Activated CD8-positive, alpha-beta memory T cell treated with anti-CD3 and anti-CD28 coated beads for 1 hour (primary cell): ENCODE measurements around the gene HOMER3.
"Not testable (repeated sequence)": the region's sequence is repeated elsewhere in the genome, so short reads cannot be mapped to it uniquely, and the experiment has no call there.

ENCODE experiments used
- DNase-seq, 2 donors: peaks; one replicate each; pipeline ENCODE4 v3.0.0-alpha.2; 2020; ENCODE audit warnings: low read depth in 1 of 2; ENCODE audit errors: extremely low read depth in 1 of 2

HOMER3 gene

GRCh38 chr19:18903156-18904037, 37.6 kb downstream of the HOMER3 start:
- DNase-seq, result no peak

- DNase-seq, result not testable (repeated sequence)
These were observed 38.5 kb downstream of the HOMER3 start for GRCh38 chr19:18902519-18902918.

DNA sequence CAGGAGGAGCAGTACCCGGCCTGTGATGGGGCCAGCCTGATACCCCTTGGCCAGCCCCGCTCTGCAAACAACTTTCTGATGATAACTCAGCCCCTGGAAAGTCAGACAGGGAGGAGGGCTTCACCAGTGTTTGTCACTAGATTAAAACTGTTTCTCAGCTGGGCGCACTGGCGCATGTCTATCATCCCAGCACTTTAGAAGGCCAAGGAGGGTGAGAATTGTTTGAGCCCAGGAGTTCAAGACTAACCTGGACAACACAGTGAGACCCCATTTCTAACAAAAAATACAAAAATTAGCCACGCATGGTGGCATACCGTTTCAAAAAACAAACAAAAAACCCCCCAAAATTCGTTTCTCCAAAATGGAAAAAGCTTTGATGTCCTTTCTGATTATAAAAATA, 39.5 kb downstream of the HOMER3 start:
- DNase-seq, result no peak

DNA sequence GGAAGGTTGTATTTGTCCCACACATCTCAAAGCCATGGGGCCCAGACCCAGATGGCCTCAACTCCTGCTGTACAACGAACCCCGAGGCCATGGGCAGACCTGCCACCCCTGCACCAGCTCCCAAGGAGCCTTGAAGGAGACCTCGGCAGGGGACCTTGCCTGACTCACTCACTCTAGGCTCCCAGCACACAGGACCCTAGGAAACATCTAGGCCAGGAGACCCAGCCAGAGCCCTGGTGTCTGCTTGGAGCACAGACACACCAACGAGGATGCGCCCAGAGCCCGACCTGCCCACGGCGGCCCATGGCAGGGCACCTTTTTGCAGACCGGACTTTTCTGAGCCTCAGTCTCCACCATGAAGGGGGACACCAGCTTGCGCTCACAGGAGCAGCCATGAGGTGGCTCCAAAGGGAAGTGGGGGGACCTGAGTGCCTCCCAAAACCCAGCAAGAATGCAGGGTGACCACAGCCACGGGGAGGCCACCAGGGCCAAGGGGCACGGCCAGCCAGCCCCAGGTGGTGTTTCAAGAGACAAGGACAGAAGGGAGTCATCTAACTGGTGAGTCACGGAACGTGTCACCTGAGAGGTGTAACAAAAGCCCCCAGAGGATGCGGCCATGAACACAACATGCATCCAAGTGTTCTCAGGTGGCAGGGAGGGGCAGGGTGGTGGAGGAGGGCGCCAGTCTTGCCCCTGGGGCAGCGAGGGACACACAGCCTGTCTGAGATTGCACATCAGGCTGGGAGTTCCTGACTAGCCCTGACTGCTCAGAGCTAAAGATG, 40.1 kb downstream of the HOMER3 start:
- DNase-seq, result no peak

DNA sequence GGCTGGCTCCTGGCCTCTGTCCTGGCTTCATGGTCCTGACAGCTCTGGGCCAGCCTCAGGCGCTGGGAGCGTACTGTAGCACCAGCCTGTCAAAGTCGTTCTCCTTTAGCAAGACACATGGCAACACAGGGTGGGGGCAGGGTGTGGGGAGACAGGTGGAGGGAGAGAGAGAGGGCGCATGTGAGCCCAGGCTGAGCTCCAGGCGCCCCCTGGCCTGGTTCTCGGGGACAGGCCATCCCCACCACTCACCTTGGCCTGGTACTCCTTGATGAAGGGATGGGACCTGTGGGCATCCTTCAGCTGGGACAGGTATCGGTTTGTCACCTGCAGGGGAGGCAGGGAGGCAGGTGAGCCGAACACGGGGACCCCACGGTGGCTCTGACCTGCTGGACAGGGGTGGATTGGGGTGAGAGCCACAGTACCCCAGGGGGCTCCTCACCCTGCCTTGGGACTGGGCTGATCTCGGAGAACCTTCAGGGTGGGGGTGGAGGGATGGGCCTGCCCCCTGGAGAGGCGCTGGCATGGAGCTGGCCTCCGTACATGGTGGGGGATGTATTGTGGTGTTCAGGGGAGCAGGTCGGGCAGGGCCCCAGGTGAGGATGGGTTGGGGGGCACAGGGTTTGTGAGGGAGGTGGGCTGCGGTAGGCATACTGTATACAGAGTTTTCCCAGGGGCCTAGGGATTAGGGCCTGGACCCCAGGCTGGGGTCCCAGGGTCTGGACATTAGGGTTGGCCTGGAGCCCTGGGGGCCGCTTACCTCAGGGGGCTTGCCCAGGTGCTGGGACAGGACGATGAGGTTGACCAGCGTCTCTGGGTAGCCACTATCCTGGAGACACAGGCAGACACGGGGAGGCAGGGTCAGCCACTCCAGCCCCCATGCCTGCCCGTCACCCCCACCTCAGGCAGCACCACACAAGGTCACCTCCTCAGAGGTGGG, 41.1 kb downstream of the HOMER3 start:
- DNase-seq, result no peak

- no peak for DNase-seq
These were observed 42.2 kb downstream of the HOMER3 start for GRCh38 chr19:18898607-18899408.

DNA sequence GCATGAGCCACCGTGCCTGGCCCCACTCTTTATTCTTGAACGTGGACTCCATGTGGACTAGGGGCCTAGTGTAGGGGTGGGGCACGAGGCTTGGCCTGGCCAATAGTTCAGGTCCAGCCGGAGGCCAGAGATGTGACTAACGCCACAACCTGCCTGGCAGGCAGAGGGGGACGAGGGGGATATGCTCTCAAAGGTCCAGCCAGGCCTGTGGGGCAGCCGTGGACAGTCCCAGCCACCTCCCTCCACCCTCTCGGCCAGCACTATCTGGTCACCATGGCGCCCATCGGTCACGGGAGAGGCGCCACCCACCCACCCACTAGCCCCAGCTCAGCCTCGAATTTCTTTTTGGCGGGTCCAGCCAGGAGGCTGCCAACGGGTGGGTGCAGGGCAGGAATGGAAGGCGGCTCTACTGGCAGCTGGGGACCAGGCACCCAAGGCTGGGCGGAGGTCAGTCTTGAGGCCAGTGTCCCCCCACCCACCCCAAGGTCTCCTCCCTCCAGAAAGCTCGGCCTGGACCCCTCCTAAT, 42.9 kb downstream of the HOMER3 start:
- no peak for DNase-seq

GRCh38 chr19:18897094-18898029, 43.7 kb downstream of the HOMER3 start:
- DNase-seq, result no peak

DNA sequence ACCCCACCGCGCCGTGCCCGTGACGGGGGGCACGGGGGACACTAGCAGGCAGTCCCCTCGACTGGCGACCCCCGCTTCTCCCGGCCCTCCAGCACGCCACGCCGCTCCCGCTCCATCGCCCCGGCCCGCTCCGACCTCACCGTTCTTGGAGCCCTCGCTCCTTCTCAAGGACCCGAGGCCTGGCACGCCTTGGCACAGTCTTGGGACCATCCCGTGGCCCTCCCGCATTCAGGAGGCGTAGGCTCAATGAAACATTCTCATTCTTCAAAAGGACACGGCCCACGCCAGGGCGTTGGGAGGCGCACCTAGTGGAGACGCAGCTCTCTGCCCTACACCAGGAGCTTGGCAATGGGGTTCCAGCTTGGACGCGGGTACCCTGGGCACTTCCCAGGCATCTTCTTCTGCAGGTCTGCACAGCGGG, 44.6 kb downstream of the HOMER3 start:
- DNase-seq, result no peak

DNA sequence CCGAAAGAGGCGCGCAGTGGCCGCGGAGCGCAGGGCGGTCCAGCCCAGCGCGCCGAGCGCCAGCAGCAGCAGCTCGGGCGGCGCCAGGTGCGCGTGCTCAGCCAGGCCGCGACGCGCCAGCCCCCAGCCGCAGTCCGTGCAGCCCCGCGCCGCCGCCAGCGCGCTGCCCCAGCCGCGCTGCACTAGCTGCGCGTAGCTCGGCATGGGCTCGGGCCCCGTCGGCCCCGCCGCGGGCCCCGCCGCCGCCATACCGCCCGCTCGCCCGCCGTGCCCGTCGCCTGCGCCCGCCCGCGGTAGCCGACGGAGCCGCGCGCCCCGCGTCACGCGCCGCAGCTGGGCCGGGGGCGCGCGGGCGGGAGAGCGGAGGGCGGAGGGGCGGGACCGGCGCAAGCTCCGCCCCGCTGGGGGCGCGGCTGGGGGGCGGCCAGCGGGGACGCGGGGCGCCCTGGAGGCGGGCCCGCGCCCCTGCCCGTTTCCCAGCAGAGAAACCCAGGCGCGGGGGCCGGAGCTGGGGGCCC, 45.1 kb downstream of the HOMER3 start, which contains the start of gene CERS1:
CERS1 (minus strand) TSS at position 335 of the 518 bp plus-strand sequence; CDS start at position 249, 86 bp downstream.
- DNase-seq, result no peak

DNA sequence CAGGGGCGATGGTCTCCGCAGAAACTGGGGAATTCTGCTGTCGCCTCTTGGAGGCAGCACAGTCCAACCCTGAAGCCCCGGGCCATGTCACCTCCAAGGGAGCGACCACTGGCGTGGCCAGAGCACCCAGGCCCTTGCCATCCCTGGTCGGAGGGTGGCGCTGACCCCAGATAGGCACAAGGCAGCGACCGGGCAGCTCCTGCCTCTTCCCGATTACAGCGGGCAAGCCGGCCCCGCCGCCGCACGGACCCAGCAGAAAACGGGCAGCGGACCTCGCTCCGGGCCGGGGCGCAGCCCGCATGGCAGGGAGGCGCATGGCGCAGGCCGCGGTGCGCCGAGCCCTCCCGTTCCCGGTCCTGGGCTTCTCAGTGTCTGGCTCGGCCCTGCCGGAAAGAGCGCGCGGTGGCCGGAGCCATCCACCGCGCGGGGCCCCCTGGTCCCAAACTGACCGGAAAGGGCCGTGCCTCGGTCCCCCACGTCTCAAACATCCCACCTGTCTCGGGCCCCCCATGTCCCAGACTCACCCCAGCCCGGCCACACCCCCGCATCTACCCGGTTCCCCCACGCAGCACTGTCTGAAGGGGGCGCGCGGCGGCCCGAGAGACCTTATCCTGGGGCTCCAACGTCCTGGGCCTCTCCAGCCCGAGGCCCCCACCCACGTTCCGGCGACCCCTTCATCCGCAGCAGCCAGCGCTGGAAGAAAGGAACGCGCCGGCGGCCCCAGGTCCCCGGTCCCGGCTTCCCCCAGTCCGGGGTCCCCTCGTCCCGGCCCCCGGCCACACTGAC, 45.8 kb downstream of the HOMER3 start:
- DNase-seq, result no peak

DNA sequence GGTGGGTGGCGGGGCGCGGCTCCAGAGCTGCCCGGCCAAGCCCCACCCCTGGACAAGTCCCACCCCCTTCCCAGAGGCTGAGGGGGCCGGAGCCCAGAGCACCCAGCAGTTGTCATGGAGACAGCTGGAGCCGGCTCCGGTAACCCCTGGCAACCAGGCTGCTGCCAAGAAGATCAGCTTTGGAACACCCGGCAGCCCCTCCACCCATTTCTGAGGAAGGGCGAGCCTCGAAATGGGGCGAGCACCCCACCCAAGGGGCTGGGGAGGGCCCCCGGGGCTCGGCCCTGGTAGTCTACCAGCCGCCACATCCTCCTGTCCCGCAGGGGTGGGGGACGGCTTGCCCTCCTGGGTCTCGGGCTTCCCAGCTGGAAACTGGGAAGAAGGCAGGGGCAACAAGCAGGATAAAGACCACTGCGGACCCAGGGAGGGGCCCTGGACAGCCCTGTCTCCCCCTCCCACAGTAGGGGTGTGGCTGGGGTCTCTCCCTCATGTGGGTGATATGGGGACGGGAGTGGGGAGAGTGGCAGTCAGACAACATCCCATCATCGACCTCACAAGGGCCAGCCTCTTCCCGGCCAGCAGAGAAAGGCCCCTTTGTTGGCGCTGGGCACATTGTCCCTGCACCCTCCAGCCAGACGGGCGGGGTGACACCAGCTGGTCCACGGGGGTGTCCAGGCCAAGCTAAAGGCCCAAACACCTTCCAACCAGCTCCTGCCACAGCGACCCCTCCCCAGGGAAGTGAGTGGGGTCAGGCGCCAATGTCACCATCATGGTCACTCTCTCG, 46.6 kb downstream of the HOMER3 start:
- DNase-seq, result no peak

- no peak for DNase-seq
These were observed 47.3 kb downstream of the HOMER3 start for GRCh38 chr19:18893587-18894253.

- no peak for DNase-seq
These were observed 50.9 kb downstream of the HOMER3 start for GRCh38 chr19:18889949-18890745.

- no peak for DNase-seq
These were observed 54.0 kb downstream of the HOMER3 start for GRCh38 chr19:18886972-18887371.
